HL-60/S4 treated with retinoic acid at 250 ng/mL for 4 days and 3 days (cell line): Measurements from ENCODE around the gene SUN2.
"Not testable (repeated sequence)": the region's sequence is repeated elsewhere in the genome, so short reads cannot be mapped to it uniquely, and the experiment has no call there.

Experiments used
- in situ Hi-C: fragments of 300-500 bp; cut with MboI; formaldehyde crosslinking; loops from 2 replicates; pipeline ENCODE4 v1.7.0; 2022; ENCODE audit warnings: low sequenced_read_pairs

SUN2 gene, protein sequence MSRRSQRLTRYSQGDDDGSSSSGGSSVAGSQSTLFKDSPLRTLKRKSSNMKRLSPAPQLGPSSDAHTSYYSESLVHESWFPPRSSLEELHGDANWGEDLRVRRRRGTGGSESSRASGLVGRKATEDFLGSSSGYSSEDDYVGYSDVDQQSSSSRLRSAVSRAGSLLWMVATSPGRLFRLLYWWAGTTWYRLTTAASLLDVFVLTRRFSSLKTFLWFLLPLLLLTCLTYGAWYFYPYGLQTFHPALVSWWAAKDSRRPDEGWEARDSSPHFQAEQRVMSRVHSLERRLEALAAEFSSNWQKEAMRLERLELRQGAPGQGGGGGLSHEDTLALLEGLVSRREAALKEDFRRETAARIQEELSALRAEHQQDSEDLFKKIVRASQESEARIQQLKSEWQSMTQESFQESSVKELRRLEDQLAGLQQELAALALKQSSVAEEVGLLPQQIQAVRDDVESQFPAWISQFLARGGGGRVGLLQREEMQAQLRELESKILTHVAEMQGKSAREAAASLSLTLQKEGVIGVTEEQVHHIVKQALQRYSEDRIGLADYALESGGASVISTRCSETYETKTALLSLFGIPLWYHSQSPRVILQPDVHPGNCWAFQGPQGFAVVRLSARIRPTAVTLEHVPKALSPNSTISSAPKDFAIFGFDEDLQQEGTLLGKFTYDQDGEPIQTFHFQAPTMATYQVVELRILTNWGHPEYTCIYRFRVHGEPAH

DNA sequence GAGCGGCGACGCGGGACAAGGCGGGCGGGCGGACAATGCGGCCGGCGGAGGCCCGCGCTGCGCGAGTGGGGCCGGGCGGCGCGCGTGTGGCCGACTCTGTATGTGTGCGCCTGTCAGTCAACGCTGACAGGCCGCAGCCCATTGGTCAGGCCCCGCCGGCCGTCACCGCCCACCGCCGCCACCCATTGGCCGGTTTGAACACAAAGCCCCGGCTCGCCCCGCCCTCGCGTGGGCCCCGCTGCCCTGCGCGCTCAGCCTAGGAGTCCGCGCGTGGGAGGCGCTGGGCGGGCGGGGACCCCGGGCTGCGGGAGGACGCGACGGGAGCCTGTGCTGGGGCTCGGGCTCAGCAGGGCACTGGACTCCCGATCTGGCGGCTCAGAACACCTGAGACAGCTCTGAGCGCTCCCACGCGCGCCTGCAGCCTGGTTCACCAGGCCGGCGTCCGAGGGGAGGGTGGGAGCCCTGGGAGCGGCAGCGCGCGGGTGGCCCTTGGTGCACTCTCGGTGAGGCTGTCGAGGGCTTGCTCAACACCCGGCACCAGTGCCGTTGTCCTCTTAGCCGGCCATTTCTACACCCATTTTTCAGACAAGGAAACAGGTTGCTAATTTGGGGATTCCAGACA is at the start of gene SUN2:
Gene SUN2, minus strand, starts transcription at position 88 of the 622 bp plus-strand sequence. CDS start 3,370 bp downstream, outside the sequence.
- in situ Hi-C loops, result no loop called here

DNA sequence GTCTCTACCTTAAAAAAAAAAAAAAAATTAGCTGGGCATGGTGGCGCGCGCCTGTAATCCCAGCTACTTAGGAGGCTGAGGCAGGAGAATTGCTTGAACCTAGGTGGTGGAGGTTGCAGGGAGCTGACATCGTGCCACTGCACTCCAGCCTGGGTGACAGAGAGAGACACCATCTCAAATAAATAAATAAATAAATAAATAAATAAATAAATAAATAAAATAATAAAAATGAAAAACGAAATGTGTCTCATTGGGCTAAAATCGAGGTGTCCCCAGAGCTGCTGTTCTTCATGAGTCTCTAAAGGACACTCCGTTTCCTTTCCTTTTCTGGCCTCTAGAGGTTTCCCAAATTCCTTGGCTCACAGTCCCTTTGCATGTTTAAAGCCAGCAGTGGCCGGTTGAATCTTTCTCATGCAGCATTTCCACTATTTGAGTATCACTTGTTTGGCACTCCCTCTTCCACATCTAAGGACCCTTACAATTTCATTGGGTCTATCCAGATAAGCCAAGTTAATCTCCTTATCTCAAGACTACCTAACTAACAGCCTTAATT is 49.3 kb upstream of the SUN2 start:
- in situ Hi-C loops, result not testable (repeated sequence)

DNA sequence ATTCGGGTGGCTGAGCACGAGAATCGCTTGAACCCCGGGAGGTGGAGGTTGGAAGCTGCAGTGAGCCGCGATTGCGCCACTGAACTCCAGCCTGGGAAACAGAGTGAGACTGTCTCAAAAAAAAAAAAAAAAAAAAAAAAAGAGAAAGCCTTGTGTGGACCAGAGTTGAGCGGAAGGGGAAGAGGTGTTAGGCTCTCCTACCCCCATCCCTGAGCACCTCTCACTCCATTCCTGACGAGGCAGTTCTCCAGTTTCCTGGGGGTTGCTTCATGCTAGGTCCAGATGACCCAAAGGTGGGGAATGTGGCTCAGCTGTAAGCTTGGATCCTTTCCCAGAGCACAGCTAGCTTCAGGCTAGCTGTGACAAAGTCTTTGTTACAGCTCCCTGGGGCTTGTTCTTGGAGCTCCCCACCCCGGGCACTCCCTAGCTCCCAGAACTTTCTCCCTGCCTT is 46.9 kb upstream of the SUN2 start:
- in situ Hi-C loops, result no loop called here

- in situ Hi-C loops, result no loop called here
Measured at GRCh38 chr22:38799265-38800002, 43.6 kb upstream of the SUN2 start.

DNA sequence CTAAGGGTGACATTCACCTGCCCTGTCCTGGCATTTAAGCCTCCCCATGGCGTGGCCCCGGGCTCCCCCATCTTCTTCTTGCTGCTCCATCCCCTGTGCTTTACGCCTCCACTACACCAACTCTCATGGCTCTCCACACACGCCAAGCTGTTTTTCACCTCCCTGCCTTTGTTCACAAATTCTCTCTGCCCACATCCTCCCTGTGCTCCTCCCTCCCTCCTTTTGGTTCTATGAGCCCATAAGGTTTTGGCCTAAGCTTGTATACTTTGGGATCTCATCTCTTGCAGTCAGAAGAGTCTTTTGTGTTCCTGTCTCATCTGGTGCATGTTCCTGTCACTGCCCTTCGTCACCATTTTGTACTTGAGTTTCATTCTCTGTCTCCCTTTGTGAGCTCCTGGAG is 42.7 kb upstream of the SUN2 start:
- in situ Hi-C loops, result no loop called here

GRCh38 chr22:38796262-38796957 is 40.6 kb upstream of the SUN2 start:
- in situ Hi-C loops, result no loop called here

GRCh38 chr22:38795569-38795968 is 39.8 kb upstream of the SUN2 start:
- in situ Hi-C loops, result no loop called here

- in situ Hi-C loops, result no loop called here
Measured at GRCh38 chr22:38793721-38794466, 38.1 kb upstream of the SUN2 start, which contains the start of gene DNAL4. TSS of gene DNAL4 (minus strand) at chr22:38794143. CDS start at chr22:38782731, 11,412 bp downstream.

DNA sequence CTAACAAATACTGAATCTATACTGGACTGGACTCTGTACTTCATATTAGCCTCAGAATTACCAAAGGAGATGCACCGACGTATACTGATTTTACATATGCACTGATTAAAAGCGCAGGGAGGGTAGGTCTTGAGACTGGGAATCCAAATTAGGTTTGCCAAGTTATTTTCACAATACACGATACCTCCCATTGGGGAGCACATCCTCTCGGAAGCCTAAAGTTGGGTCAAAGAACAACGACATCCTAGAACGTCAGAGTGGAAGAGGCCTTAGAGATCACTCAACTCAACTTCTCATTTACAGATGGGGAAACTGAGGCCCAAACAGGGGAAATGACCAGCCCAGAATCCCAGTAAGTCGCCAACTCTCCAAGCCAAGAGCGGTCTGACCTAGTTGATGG is 37.5 kb upstream of the SUN2 start:
- in situ Hi-C loops, result no loop called here

GRCh38 chr22:38792833-38793232 is 37.0 kb upstream of the SUN2 start:
- in situ Hi-C loops, result no loop called here

- in situ Hi-C loops, result no loop called here
Measured at GRCh38 chr22:38789606-38790005, 33.8 kb upstream of the SUN2 start.

- in situ Hi-C loops, result no loop called here
Measured at GRCh38 chr22:38788846-38789245, 33.0 kb upstream of the SUN2 start.

DNA sequence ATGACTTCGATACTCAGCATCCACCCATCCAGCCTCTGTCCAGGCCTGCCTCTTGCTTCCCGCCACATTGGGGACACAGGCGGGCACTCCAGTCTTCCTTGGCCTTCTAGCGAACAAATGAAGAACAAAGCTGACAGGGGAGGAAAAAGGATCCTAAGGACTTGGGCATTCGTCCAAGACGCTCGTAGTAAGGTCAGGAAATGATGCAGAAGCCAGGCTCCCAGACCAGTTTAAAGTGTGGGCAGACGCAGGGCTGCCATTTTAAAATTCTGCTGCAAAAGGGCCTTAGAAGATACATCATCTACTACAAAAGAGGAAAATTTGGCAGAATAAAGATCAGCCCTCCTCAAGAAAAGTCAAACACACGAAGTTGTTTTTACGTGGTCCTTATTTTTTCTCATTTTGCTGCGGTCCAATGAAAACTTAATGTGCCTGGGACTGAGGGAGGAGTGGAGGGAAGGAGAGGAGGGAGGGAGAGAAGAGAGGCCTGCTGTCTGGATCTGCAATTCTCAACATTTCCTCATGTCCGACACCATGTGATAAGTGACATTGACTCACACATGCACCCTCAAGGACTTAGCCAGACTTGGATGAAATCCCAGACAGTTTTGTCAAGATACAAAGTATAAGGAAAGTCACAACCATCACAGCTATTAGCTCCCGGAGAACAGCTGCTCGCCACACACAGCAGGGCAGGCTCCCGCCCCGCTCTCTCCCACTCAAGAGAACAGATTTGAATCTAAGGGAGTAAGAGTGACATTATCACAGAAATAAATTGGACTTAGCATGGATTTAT is 32.4 kb upstream of the SUN2 start:
- in situ Hi-C loops, result no loop called here

DNA sequence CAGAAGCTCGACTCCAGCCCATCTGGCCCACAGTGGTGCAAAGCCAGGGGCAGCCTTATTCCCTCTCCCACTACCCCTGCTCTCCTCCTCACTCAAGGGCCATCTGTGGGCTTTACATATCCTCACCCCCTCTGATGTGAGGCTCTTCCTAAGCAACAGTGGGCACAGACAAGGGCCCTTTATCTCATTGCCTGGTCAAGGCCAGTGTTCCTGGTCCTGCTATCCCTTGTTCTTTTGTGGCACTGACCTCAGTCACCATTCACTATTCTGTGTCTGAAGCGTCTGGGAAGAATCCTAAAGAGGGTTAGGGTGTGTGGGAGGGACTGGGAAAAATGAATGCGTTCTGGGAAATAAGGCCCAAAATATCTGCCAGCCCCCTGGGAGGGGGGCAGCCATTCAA is 30.8 kb upstream of the SUN2 start:
- in situ Hi-C loops, result no loop called here

GRCh38 chr22:38784856-38785255 is 29.1 kb upstream of the SUN2 start:
- in situ Hi-C loops, result no loop called here

DNA sequence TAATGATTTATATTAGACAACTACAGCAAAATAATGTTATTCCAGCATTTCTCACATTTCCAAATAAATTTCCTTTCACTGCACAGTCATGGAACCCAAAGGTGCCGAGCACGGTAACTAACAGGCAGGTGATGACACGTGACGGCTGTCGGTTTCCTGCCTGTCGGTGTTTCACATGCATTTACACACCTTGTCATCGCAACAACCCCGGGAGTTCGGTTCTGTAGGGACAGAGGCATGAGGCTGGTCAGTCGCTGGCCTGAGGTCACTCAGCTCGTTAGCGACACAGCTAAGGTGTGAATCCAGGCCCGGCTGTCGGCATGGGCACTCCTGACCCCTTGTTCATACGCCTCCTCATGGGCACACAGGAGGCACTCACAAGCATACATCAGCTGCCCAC is 28.2 kb upstream of the SUN2 start:
- in situ Hi-C loops, result no loop called here

- in situ Hi-C loops, result no loop called here
Measured at GRCh38 chr22:38783095-38783615, 27.4 kb upstream of the SUN2 start.

DNA sequence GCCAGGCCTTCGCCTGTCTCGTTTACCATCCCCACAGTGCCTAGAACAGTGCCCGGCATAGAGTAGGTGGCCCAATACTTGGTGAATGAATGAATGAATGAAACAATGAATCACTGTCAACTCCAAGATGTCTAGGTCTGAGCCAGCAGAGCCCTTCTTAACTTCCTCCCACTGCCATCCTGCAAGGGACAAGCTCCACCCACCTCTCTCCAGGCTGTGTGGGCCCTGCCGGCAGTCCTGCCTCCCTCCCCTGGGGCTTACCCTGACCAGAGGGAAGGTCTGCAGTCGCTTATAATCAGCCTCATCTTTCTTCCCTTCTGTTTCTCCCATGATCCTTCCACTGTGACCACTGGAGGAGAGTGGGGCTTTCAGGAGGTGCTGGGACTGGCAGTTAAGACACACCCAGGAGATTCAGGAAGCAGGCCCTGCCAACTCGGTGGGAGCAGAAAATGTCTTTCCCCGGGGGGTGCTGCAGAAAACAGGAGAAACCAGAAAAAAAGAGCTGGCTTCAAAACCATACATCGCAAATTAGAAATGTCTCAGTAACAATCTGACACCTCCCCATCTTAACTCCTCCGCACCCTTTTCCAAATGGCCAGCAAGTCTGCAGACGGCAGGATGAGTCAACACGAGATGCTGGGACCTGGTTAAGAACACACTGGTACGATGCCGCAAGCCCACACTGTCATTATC is 26.8 kb upstream of the SUN2 start:
- in situ Hi-C loops, result no loop called here
